OCI-LY7 (cell line): ENCODE results near the gene STIM2. TPM values are rescaled to one million over a fixed set of nuclear protein-coding genes. Genes with fewer than 3 reads are reported as not detected.

Experiments
- BruUV-seq: library from RNA; stranded (reverse); fragments of 400-500 nt; replicated peaks from 2 replicates; lab custom pipeline; 2021; lab: Mats Ljungman, UMichigan
- CTCF ChIA-PET: fragments of 300-600 bp; sonication (Branson Sonifier 250); formaldehyde crosslinking; loops from one replicate; lab custom pipeline; 2022; ENCODE audit warnings: antibody characterized with exemption; ENCODE audit not compliant: unreplicated experiment; lab: Charles Lee
- POLR2A ChIA-PET: fragments of 300-600 bp; sonication (Branson Sonifier 250); formaldehyde crosslinking; loops from one replicate; lab custom pipeline; 2022; ENCODE audit warnings: antibody characterized with exemption; lab: Charles Lee
- DNase-seq: peaks from one replicate; pipeline ENCODE4 v3.0.0-alpha.2; 2015; ENCODE audit warnings: low spot score
- H2AFZ ChIP-seq: fragments of 200-600 bp; sonication (generic), shearing (Covaris generic); 2 replicates; pipeline ENCODE4 v1.6.1; 2014; ENCODE audit warnings: mild to moderate bottlenecking, antibody characterized with exemption, low read length, moderate library complexity
- H3K27ac ChIP-seq: fragments of 200-600 bp; sonication (generic); 2 replicates; pipeline ENCODE4 v1.5.1; 2014; ENCODE audit warnings: mixed run types, low read depth, mild to moderate bottlenecking, moderate library complexity, low read length, inconsistent platforms; ENCODE audit not compliant: poor library complexity, severe bottlenecking
- H3K36me3 ChIP-seq: fragments of 200-600 bp; sonication (generic); 2 replicates; pipeline ENCODE4 v1.6.1; 2014; ENCODE audit warnings: mild to moderate bottlenecking, antibody characterized with exemption, low read length, moderate library complexity, mixed read lengths; ENCODE audit not compliant: insufficient read depth
- H3K4me1 ChIP-seq: fragments of 200-600 bp; sonication (generic); 2 replicates; pipeline ENCODE4 v1.5.1; 2014; ENCODE audit warnings: mild to moderate bottlenecking, low read length; ENCODE audit not compliant: insufficient read depth, poor library complexity, severe bottlenecking
- H3K4me2 ChIP-seq: fragments of 200-600 bp; sonication (generic); 2 replicates; pipeline ENCODE4 v1.6.1; 2014; ENCODE audit warnings: mild to moderate bottlenecking, low read length
- H3K4me3 ChIP-seq: fragments of 200-600 bp; sonication (generic); 2 replicates; pipeline ENCODE4 v1.5.1; 2014; ENCODE audit warnings: mild to moderate bottlenecking, low read depth, low read length; ENCODE audit not compliant: poor library complexity, severe bottlenecking
- H3K79me2 ChIP-seq: fragments of 200-600 bp; sonication (generic); 2 replicates; pipeline ENCODE4 v1.6.1; 2016; ENCODE audit warnings: low read depth, mild to moderate bottlenecking, low read length, moderate library complexity, mixed read lengths; ENCODE audit not compliant: insufficient read depth
- H3K9me2 ChIP-seq: fragments of 200-600 bp; sonication (generic); 2 replicates; pipeline ENCODE4 v1.6.1; 2016; ENCODE audit warnings: mild to moderate bottlenecking, low read length, mixed read lengths; ENCODE audit not compliant: insufficient read depth
- H3K9me3 ChIP-seq: fragments of 200-600 bp; sonication (generic); 2 replicates; pipeline ENCODE4 v1.6.1; 2014; ENCODE audit warnings: mild to moderate bottlenecking, mixed run types, low read length, mixed read lengths
- H4K20me1 ChIP-seq: fragments of 200-600 bp; sonication (generic); 2 replicates; pipeline ENCODE4 v1.6.1; 2014; ENCODE audit warnings: mild to moderate bottlenecking, antibody characterized with exemption, low read length, moderate library complexity, mixed read lengths; ENCODE audit not compliant: insufficient read depth
- EZH2phosphoT487 ChIP-seq: fragments of 200-600 bp; sonication (generic); IDR thresholded peaks from 2 replicates; pipeline ENCODE4 v1.6.1; 2018; ENCODE audit warnings: low read depth, borderline replicate concordance, mild to moderate bottlenecking, mixed run types, antibody characterized with exemption, low read length, moderate library complexity, mixed read lengths
- intact Hi-C: fragments of 100-400 bp; cut with micrococcal nuclease; formaldehyde crosslinking; loops from one replicate; pipeline ENCODE4 v1.10.0; 2022; ENCODE audit not compliant: unreplicated experiment
- total RNA-seq, 2 experiments: library from RNA; depleted of rRNA in 1 of 2; stranded (reverse); fragments of >200 nt in 1 of 2; shearing (Covaris generic) in 1 of 2; gene quantifications; 2 replicates each; pipeline ENCODE4 v1.2.3, GENCODE V29; 2014 to 2022
- TF ChIP-seq, protein P1 (sequence below): fragments of 200-600 bp; sonication (generic); conservative IDR thresholded peaks from 2 replicates; pipeline ENCODE4 v1.5.1; 2014; ENCODE audit warnings: mild to moderate bottlenecking, antibody characterized with exemption, low read length, moderate library complexity, mixed read lengths

Gene STIM2
- total RNA-seq, 2 experiments from 2014 or later = 108 to 309 TPM

DNA sequence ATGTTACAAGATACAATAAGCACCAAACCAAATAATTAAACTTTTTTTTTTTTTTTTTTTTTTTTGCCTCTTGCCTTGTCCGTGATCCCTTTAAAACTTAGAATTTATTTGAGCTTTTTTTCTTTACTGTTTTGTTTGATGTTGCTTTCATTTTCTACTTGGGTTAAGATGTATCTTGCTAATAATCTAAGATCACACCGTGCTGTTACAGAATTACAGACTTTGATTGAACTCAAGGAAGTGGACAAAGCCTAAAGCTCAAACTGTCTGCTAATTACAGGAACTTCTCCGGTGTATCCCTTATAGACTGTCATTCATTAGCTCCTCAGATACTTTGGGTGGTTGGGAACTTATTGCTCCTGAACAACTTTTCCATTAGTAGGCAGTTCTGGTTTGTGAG, 26.5 kb downstream of the STIM2 start:
- Histone ChIP-seq H3K79me2 (peaks cover 100% of the 10 kb centered on the region), H3K9me3 (peaks cover 24% of the 10 kb centered on the region; the same call in 1 of the 2 replicates), H3K4me1 (peaks cover 52% of the 10 kb centered on the region), H3K9me2 (no peaks in the 10 kb centered on the region), H3K4me2 (peak overlapping the region; percentile 94), H3K36me3 (peaks cover 54% of the 10 kb centered on the region), H4K20me1 (peaks cover 9% of the 10 kb centered on the region), H2AFZ (no peak overlapping the region), H3K4me3 (peak overlapping the region; percentile 61), H3K27ac (peak overlapping the region; percentile 95)
- ChIA-PET CTCF (interaction anchor here (0.6 to 1.7 kb wide), 4 partner anchors 21 to 119 kb away, joined by 3 to 6 read pairs (median 4); no protein-coding TSS in a partner anchor), POLR2A (interaction anchor here (0.6 to 7.5 kb wide), 28 partner anchors 9 to 1319 kb away, joined by 3 to 110 read pairs (median 6); partner anchors contain the start of gene STIM2)
- intact Hi-C loops = no loop called here
- no TSS peak for BruUV-seq
- TF ChIP-seq, protein P1, sequence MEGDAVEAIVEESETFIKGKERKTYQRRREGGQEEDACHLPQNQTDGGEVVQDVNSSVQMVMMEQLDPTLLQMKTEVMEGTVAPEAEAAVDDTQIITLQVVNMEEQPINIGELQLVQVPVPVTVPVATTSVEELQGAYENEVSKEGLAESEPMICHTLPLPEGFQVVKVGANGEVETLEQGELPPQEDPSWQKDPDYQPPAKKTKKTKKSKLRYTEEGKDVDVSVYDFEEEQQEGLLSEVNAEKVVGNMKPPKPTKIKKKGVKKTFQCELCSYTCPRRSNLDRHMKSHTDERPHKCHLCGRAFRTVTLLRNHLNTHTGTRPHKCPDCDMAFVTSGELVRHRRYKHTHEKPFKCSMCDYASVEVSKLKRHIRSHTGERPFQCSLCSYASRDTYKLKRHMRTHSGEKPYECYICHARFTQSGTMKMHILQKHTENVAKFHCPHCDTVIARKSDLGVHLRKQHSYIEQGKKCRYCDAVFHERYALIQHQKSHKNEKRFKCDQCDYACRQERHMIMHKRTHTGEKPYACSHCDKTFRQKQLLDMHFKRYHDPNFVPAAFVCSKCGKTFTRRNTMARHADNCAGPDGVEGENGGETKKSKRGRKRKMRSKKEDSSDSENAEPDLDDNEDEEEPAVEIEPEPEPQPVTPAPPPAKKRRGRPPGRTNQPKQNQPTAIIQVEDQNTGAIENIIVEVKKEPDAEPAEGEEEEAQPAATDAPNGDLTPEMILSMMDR = no peak
- TF ChIP-seq EZH2phosphoT487 = no peak
- DNase-seq = no peak

DNA sequence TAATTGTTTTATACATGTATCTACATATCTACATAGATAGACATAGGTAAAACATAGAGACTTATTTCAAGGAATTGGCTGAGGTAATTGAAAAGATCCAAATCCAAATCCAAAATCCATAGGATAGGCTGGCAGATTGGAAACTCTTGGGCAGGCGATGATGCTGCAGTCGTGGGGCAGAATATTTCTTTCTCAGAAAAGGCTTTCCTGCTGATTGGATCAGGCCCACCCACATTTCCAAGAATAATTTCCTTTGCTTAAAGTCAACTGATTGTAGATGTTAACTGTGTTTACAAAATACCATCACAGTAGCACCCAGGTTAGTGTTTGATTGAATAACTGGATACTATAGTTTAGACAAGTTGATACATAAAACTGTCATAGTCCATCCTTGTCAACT, 27.2 kb downstream of the STIM2 start:
- no peak overlapping the region for H3K4me3 ChIP-seq
- TF ChIP-seq, protein P1 = no peak
- peaks cover 24% of the 10 kb centered on the region; the same call in 1 of the 2 replicates for H3K9me3 ChIP-seq
- POLR2A ChIA-PET = interaction anchor here (0.7 to 7.5 kb wide), 13 partner anchors 12 to 120 kb away, joined by 3 to 110 read pairs (median 13); partner anchors contain the start of gene STIM2
- intact Hi-C loops = no loop called here
- H3K27ac ChIP-seq = no peak overlapping the region
- H3K4me1 ChIP-seq = peaks cover 46% of the 10 kb centered on the region
- peaks cover 56% of the 10 kb centered on the region for H3K36me3 ChIP-seq
- CTCF ChIA-PET = no interaction called here
- BruUV-seq = no TSS peak
- H3K9me2 ChIP-seq = no peaks in the 10 kb centered on the region
- H2AFZ ChIP-seq = no peak overlapping the region
- peaks cover 9% of the 10 kb centered on the region for H4K20me1 ChIP-seq
- peaks cover 100% of the 10 kb centered on the region for H3K79me2 ChIP-seq
- H3K4me2 ChIP-seq = no peak overlapping the region
- no peak for DNase-seq

DNA sequence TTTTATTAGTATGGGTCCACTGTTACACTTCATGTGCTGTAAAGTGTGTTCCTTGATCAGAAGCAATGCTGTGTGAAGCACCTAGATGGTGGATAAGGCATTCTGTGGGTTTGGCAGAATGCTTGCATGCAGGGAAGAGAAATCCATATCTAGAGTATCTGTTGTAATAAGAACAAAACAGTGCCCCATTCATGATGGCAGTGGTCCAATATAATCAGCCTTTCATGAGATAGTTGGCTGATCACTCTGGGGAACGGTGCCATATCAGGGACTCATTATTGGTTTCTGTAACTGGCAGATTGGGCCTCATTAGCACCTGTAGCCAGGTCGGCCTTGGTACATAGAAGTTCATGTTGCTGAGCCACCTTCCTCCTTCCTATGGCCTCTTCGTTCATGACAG, 28.7 kb downstream of the STIM2 start:
- H3K79me2 ChIP-seq = peaks cover 100% of the 10 kb centered on the region
- DNase-seq = no peak
- peaks cover 67% of the 10 kb centered on the region for H3K36me3 ChIP-seq
- H3K4me3 ChIP-seq = no peak overlapping the region
- H3K4me2 ChIP-seq = no peak overlapping the region
- peaks cover 30% of the 10 kb centered on the region for H3K4me1 ChIP-seq
- no peak overlapping the region for H3K27ac ChIP-seq
- H2AFZ ChIP-seq = no peak overlapping the region
- H4K20me1 ChIP-seq = peaks cover 9% of the 10 kb centered on the region
- POLR2A ChIA-PET = no interaction called here
- CTCF ChIA-PET = no interaction called here
- TF ChIP-seq, protein P1 = no peak
- TF ChIP-seq EZH2phosphoT487 = no peak
- intact Hi-C loops = no loop called here
- no TSS peak for BruUV-seq
- peaks cover 24% of the 10 kb centered on the region; the same call in 1 of the 2 replicates for H3K9me3 ChIP-seq
- no peaks in the 10 kb centered on the region for H3K9me2 ChIP-seq
